TTC549 (cell line): ENCODE data around the gene PHLPP2.
"Not testable (repeated sequence)": the region's sequence is repeated elsewhere in the genome, so short reads cannot be mapped to it uniquely, and the experiment has no call there.

Experiments
- FAIRE-seq: peaks from 2 replicates; lab custom pipeline; 2012; peaks lifted over from hg19 to GRCh38; lab: Jason Lieb, UNC

The PHLPP2 gene

GRCh38 chr16:71722801-71723536 lies 1.5 kb downstream of the PHLPP2 start:
- FAIRE-seq, result no peak

DNA sequence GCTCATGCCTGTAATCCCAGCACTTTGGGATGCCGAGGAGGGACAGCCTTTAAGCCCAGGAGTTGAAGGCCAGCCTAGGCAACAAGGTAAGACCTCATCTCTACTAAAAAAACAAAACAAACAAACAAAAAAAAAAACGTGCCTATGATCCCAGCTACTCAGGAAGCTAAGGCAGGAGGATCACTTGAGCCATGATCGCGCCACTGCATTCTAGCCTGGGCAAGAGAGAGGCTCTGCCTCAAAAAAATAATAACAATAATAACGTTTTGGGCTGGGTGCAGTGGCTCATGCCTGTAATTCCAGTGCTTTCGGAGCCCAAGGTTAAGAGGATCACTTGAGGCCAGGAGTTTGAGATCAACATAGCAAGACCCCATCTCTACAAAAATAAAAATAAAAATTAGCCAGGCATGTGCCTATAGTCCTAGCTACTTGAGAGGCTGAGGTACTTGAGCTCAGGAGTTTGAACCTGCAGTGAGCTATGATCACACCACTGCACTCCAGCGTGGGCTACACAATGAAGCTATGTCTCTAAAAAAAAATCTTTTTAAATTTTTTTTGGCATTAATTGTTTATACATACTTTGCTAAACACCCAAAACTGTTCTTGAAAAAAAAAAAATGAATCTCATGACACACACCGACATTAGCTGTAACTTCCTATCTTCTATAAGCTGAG lies 3.3 kb downstream of the PHLPP2 start:
- no peak for FAIRE-seq

GRCh38 chr16:71712501-71712900 lies 12.0 kb downstream of the PHLPP2 start:
- FAIRE-seq, result no peak

- FAIRE-seq, result no peak
Observed at GRCh38 chr16:71711789-71712188, 12.7 kb downstream of the PHLPP2 start.

DNA sequence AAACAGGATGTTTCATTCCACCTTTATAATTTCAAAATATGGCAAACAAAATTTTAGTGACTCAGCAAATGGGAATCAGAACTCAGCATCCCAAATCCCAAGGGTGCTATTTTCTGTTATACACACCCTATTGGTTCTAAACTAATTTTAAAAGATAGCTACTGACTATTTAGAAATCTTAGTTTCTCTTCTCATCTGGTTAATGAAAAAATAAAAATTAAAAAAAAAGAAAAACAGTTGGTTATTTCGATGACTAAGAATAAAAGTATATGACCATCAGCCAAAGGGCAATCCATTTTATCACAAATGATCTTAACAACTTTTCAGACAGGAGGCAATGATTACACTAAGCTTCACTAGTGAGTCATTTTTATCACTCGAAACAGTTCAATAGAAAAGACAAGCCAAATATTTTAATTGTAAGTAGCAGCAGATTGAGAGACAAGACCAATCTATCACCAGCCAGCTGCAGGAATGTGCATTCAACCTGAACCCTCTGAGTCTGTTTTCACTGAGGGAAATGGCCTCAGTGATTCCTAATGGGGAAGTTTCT lies 15.2 kb downstream of the PHLPP2 start:
- FAIRE-seq, result no peak

GRCh38 chr16:71708696-71709095 lies 15.8 kb downstream of the PHLPP2 start:
- no peak for FAIRE-seq

DNA sequence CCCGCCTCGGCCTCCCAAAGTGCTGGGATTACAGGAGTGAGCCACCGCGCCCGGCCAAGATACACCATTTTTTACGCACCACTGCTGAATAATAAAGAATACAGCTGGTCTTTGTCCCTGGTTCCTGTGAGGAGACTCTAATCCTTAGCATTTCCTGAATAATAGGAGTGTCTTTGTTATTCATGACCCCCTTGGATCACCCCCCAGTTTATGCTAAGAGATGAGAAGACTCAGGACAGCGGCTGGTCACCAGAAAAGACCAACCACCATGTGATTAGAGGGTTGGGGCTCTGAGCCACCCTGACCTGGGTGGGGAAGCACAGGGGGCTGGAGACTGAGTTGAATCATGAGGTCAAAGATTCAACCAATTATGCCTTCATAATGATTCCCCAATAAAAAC lies 17.3 kb downstream of the PHLPP2 start:
- no peak for FAIRE-seq

DNA sequence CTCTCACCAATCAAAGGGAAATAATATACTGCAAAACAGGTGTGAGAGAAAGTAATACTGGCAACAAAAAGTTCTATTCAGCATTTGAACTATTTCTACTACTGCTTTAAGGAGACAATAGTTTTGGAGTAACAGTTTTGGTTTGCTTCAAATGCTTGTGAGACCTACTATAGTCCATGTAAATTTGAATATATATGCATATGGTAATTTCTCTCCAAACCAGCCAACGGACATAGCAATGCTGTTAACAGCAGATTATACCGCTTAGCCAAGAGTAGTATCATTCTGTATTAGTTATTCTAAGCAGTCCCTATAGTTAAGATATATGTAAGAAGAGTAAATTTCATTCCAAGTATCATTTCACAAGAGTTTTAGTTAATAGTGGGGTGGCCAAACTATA lies 18.5 kb downstream of the PHLPP2 start:
- no peak for FAIRE-seq

- no peak for FAIRE-seq
Observed at GRCh38 chr16:71703333-71703732, 21.2 kb downstream of the PHLPP2 start.

- FAIRE-seq, result no peak
Observed at GRCh38 chr16:71700831-71701230, 23.7 kb downstream of the PHLPP2 start.

DNA sequence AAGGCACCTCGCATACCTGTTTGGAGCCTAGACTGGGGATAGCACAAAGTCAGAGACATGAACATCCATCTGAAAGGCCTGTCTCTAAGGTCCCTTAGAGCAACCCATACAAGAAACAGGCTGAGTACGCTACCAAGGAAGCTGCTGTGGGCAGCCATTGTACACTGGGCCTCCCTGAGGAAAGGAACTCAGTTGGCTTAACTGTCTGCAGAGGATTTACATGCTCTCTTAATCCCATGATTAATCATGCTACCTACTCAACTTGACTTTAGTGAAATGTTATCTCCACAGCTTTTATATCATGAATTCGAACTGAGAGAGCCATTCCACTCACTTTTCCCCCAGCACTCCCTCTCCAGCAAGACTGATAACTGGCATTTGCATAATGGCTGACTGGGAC lies 26.0 kb downstream of the PHLPP2 start:
- no peak for FAIRE-seq

DNA sequence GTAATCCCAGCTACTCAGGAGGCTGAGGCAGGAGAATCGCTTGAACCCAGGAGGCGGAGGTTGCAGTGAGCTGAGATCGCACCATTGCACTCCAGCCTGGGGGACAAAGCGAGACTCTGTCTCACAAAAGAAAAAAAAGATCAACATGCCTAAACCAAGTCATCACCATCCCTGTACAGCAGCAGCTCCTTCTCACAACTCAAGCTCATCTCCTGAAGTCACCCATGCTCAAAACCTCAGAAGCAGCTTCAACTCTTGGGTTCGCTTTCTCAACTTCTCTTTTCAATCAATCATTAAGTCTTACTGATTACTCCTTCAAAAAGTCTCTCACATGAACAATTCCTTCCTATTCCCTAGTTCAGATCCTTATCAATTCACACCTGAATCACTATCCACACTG lies 31.3 kb downstream of the PHLPP2 start:
- no peak for FAIRE-seq

GRCh38 chr16:71689901-71690300 lies 34.6 kb downstream of the PHLPP2 start:
- no peak for FAIRE-seq

- no peak for FAIRE-seq
Observed at GRCh38 chr16:71687861-71688260, 36.6 kb downstream of the PHLPP2 start.

DNA sequence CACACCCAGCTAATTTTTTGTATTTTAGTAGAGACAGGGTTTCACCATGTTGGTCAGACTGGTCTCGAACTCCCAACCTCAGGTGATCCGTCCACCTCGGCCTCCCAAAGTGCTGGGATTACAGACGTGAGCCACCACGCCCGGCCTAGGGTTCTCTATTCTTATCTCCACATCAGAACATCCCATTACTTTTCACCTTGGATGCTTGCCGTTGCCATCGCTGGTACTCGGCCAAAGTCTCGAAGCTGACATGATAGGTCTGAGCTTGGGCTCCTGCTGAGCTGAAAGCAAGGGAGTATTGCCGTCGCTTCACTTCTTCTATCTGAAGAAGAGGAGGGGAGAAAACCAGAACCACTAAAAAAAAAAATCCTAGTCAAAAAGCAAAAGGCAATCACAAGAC lies 40.2 kb downstream of the PHLPP2 start:
- FAIRE-seq, result not testable (repeated sequence)

DNA sequence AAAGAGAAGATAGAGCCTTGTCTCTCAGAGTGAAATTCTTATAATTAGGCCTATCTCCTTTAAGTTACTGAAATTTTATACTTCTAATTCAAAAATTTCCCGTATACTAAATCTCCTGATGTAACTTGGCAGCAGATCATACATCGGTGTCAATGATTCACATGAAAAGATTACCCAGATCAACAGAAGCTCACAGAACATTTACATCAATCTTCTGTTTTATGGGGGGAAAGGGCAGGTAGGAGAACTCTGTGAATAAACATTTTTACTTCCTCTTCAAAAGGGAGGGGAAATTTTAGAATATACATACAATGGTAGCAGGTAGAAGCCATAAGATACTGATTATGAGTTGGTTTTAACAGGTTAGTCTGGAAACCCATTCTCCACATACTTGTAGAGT lies 43.1 kb downstream of the PHLPP2 start:
- FAIRE-seq, result no peak

- no peak for FAIRE-seq
Observed at GRCh38 chr16:71676236-71676635, 48.3 kb downstream of the PHLPP2 start.

- no peak for FAIRE-seq
Observed at GRCh38 chr16:71675380-71675779, 49.1 kb downstream of the PHLPP2 start.

DNA sequence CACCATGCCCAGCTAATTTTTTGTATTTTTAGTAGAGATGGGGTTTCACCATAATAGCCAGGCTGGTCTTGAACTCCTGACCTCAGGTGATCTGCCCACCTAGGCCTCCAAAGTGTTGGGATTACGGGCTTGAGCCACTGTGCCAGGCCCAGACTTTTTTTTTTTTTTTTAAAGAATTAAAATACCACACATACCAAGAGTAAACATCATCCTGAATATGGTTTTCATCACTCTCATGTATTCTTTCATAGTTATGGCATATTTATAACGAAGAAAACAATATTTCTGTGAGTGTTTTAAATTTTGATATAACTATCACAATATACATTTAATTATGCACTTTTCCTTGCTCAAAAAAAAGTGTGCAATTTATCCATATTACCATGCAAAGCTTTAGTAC lies 50.3 kb downstream of the PHLPP2 start:
- FAIRE-seq, result no peak

DNA sequence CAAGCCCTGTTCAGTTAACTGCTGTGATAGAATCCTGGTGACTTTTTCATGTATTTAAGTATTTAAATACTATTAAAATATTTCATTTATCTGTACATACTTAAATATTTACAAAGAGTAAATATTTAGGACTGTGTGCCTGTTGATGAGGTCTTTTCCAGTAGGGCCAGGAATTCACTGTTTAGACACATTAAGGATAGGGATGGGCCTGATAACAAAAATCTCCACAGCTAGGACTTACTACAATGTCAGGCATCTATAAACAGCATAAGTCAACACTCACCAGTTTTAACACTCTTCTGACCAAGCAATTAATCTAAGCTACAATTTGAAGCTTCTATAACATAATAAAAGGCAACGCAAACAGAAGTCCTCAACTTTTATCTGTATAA lies 50.9 kb downstream of the PHLPP2 start:
- FAIRE-seq, result no peak

- FAIRE-seq, result no peak
Observed at GRCh38 chr16:71672803-71673581, 51.5 kb downstream of the PHLPP2 start.

DNA sequence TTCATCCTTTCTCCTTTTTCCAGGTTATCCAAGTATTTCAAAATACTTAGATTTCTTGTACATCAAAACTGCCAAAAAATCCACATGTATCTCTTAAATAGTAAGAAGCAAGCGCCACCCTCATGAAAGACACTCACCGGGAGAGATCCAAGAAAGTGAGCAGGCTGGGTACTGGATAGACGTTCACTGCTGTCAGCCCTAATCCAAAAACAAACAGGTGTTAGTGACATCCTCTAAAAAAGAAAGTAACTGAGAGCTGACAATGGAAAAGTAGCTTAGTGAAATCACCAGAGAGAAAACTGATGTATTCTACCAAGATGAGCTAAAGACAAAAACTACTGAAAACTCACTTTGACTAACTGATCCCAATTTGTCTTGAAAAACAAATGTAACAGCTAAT lies 52.4 kb downstream of the PHLPP2 start:
- FAIRE-seq, result no peak

- no peak for FAIRE-seq
Observed at GRCh38 chr16:71671165-71671564, 53.3 kb downstream of the PHLPP2 start.
